ENCODE measurements around the gene LOC101059915.
"Not testable (repeated sequence)": the region's sequence is repeated elsewhere in the genome, so short reads cannot be mapped to it uniquely, and the experiment has no call there.

Gene LOC101059915

GRCh38 chrX:71644406-71644805, 22.9 kb upstream of the LOC101059915 start:
- DNase-seq, result not testable (repeated sequence)

- no peak for DNase-seq
Observed at GRCh38 chrX:71650333-71650969, 16.9 kb upstream of the LOC101059915 start.

GRCh38 chrX:71652405-71652804, 14.9 kb upstream of the LOC101059915 start:
- peak; percentile 16 for DNase-seq

GRCh38 chrX:71653344-71653743, 14.0 kb upstream of the LOC101059915 start:
- DNase-seq, result no peak

- DNase-seq, result no peak
Observed at GRCh38 chrX:71657267-71657666, 10.1 kb upstream of the LOC101059915 start.

GRCh38 chrX:71659342-71659741, 8.0 kb upstream of the LOC101059915 start:
- DNase-seq, result no peak

- no peak for DNase-seq
Observed at GRCh38 chrX:71659959-71660358, 7.4 kb upstream of the LOC101059915 start.

GRCh38 chrX:71660562-71661416, 6.6 kb upstream of the LOC101059915 start:
- no peak for DNase-seq

- no peak for DNase-seq
Observed at GRCh38 chrX:71661919-71662318, 5.4 kb upstream of the LOC101059915 start.

- not testable (repeated sequence) for DNase-seq
Observed at GRCh38 chrX:71662654-71663053, 4.7 kb upstream of the LOC101059915 start.

- not testable (repeated sequence) for DNase-seq
Observed at GRCh38 chrX:71663238-71663637, 4.1 kb upstream of the LOC101059915 start.

- DNase-seq, result not testable (repeated sequence)
Observed at GRCh38 chrX:71664202-71664601, 3.1 kb upstream of the LOC101059915 start.

GRCh38 chrX:71664889-71665491, 2.4 kb upstream of the LOC101059915 start:
- DNase-seq, result no peak

GRCh38 chrX:71665747-71666146, 1.6 kb upstream of the LOC101059915 start:
- no peak for DNase-seq

GRCh38 chrX:71666240-71667223, 814 bp upstream of the LOC101059915 start:
- no peak for DNase-seq

- DNase-seq, result no peak
Observed at GRCh38 chrX:71668248-71668595, 876 bp downstream of the LOC101059915 start.

- DNase-seq, result no peak
Observed at GRCh38 chrX:71669492-71669891, 2.1 kb downstream of the LOC101059915 start.

- not testable (repeated sequence) for DNase-seq
Observed at GRCh38 chrX:71669947-71670346, 2.6 kb downstream of the LOC101059915 start.

- no peak for DNase-seq
Observed at GRCh38 chrX:71671043-71671780, 3.9 kb downstream of the LOC101059915 start.

- DNase-seq, result no peak
Observed at GRCh38 chrX:71671938-71672337, 4.6 kb downstream of the LOC101059915 start.

GRCh38 chrX:71675636-71676035, 8.3 kb downstream of the LOC101059915 start:
- not testable (repeated sequence) for DNase-seq

Data from activated effector memory CD4-positive, alpha-beta T cell treated with Interleukin-2 at 50 U/mL for 16 hours (primary cell).